K562 (cell line): ENCODE results near the gene COQ6. TPM values are rescaled to one million over a fixed set of nuclear protein-coding genes. Genes with fewer than 3 reads are reported as not detected.

ENCODE experiments used
- CREM ChIP-seq: IDR thresholded peaks from 2 replicates; pipeline ENCODE4 v1.6.1; 2014; ENCODE audit warnings: antibody characterized with exemption, low read depth
- FOXJ2 ChIP-seq: fragments of 200-800 bp; sonication (Bioruptor generic); IDR thresholded peaks from 2 replicates; pipeline ENCODE4 v1.6.1; 2016; ENCODE audit warnings: missing genetic modification characterization, missing compliant biosample characterization
- HNRNPLL ChIP-seq: fragments of 200-400 bp; formaldehyde crosslinking; IDR thresholded peaks from 2 replicates; pipeline ENCODE4 v1.6.1; 2017; ENCODE audit warnings: low read length, low read depth, mild to moderate bottlenecking; ENCODE audit not compliant: poor library complexity, severe bottlenecking
- MXI1 ChIP-seq: IDR thresholded peaks from 2 replicates; pipeline ENCODE4 v1.6.1; 2011; ENCODE audit warnings: low read depth, mild to moderate bottlenecking, improper control_type of control experiment, low read length
- NR2C1 ChIP-seq, 2 experiments: fragments of 450-650 bp; IDR thresholded peaks; 2 replicates each; pipeline ENCODE4 v1.6.1; 2017; ENCODE audit warnings: mild to moderate bottlenecking in 2 of 2, antibody characterized with exemption in 1 of 2, inconsistent platforms in 1 of 2, missing compliant biosample characterization in 1 of 2, missing genetic modification characterization in 1 of 2
- NR2C2 ChIP-seq, 2 experiments: fragments of 200-800 bp in 1 of 2; sonication (Bioruptor generic) in 1 of 2; sonication (generic) in 1 of 2; formaldehyde crosslinking in 1 of 2; IDR thresholded peaks; 2 replicates each; pipeline versions ENCODE4 v1.6.1 to v1.8.0; 2016 to 2022; ENCODE audit warnings: mild to moderate bottlenecking in 1 of 2, missing compliant biosample characterization in 1 of 2, missing genetic modification characterization in 1 of 2, missing genetic modification reagents in 1 of 2
- RCOR1 ChIP-seq, 2 experiments: IDR thresholded peaks; 2 replicates each; pipeline ENCODE4 v1.6.1; 2012; ENCODE audit warnings: low read depth in 2 of 2, low read length in 2 of 2, borderline replicate concordance in 1 of 2, improper control_type of control experiment in 1 of 2
- RREB1 ChIP-seq: fragments of 250-450 bp; sonication (Bioruptor Pico); IDR thresholded peaks from 2 replicates; pipeline ENCODE4 v1.4.0; 2020
- ZNF134 ChIP-seq: fragments of 250-450 bp; sonication (Bioruptor Pico); conservative IDR thresholded peaks from 2 replicates; pipeline ENCODE4 v1.4.0; 2020
- polyA plus RNA-seq, 8 experiments: library from polyadenylated mRNA; depleted of rRNA in 4 of 8; stranded (reverse) in 5 of 8; unstranded in 3 of 8; fragments of >200 nt; fragmentation: Nextera tagmentation in 2 of 8; fragmentation: Illumina TruSeq in 1 of 8; extraction: Ambion mirVana in 2 of 8; extraction: Trizol in 1 of 8; gene quantifications; 2 replicates each; pipeline versions ENCODE4 v1.2.1 to v1.2.3, GENCODE V29; 2011 to 2014; ENCODE audit warnings: inconsistent platforms in 1 of 8, missing spikeins in 1 of 8
- total RNA-seq, 7 experiments: library from RNA; depleted of rRNA in 6 of 7; stranded (reverse); fragments of >200 nt in 6 of 7; fragmentation: Illumina TruSeq in 2 of 7; extraction: Trizol in 2 of 7; gene quantifications; 2 replicates each; pipeline versions ENCODE4 v1.2.1 to v1.2.3, GENCODE V29; 2011 to 2021; ENCODE audit warnings: low replicate concordance in 1 of 7
- TF ChIP-seq, protein P1 (sequence below): fragments of 250-450 bp; sonication (Bioruptor Pico); IDR thresholded peaks from 2 replicates; pipeline ENCODE4 v1.5.1; 2021; ENCODE audit warnings: mild to moderate bottlenecking
- TF ChIP-seq, protein P2 (sequence below), 2 experiments: IDR thresholded peaks; 2 replicates each; pipeline ENCODE4 v1.6.1; 2012; ENCODE audit warnings: improper control_type of control experiment in 2 of 2, low read depth in 2 of 2, low read length in 2 of 2, borderline replicate concordance in 1 of 2

COQ6 gene
- total and polyA plus RNA-seq, 9 of the 15 experiments (the other 6 are each of a cell fraction or from before 2014, with no cell fraction given) = 4.3 to 29.0 (median 11.7) TPM

DNA sequence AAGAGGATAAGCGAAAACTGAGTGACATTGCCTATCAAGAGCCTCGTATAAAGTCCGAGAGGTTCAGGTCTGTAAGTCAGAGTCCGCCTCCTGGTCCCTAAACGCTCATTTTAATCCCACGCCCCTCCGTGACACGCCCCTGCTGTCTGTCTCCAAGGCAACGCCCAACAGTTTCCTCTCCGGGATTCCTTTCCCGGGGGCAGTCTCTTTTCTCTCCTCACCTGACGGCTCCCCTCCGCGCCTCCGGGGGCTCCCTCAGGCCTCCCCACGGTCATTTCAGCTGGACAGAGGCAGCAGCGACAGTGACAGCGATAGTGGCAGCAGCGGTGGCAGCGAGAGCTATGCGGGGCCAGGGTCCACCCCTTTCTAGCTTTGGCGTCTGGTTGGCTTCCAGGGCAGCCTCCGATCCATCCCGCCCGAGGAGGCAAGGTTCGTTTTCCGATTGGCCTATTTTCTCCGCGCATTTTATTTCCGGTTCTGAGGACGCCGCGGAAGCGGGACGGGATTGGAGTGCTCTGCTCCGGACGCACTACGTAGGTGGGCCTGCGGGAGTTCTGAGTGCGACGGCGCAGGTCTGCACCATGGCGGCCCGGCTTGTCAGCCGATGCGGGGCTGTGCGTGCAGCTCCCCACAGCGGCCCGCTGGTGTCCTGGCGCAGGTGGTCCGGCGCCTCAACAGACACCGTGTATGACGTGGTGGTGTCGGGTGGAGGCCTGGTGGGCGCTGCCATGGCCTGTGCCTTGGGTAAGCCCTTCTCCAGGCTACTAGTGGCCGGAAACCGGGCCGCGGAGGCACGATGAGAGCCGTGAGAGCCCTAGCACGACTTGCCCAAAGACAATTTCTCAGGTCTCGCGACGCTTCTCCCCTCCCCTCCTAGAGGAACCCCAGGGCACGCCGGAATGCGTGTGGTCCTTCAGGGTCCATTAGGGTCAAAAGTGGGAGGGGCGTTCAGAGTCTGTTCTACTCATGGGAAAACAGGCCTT is at the start of gene COQ6, which contains the start of gene FAM161B (continued):
- TF ChIP-seq RREB1 (CRISPR knock-in tag) (peak; percentile 52; the same call in 1 of the 2 replicates), CREM (peak; percentile 87), RCOR1 (IDR thresholded peaks at IDR 0.05; ENCODE audit: borderline replicate concordance in 1 of 2, low read depth in 2 of 2, low read length in 2 of 2) (peak in 1 of 2 experiments; percentile 34; a peak in 1 of 4 replicates), MXI1 (peak; percentile 69; the same call in 1 of the 2 replicates), NR2C1 (IDR thresholded peaks at IDR 0.05) (peak; percentile 92), NR2C1 (tag; IDR thresholded peaks at IDR 0.05) (peak; percentile 93), FOXJ2 (tag) (peak; percentile 43; the same call in 1 of the 2 replicates), NR2C2 (CRISPR knock-in tag; IDR thresholded peaks at IDR 0.05) (peak; percentile 70; the same call in 1 of the 2 replicates), NR2C2 (tag; IDR thresholded peaks at IDR 0.05) (peak; percentile 99), ZNF134 (no peak), HNRNPLL (peak; percentile 94)
- TF ChIP-seq, protein P1, sequence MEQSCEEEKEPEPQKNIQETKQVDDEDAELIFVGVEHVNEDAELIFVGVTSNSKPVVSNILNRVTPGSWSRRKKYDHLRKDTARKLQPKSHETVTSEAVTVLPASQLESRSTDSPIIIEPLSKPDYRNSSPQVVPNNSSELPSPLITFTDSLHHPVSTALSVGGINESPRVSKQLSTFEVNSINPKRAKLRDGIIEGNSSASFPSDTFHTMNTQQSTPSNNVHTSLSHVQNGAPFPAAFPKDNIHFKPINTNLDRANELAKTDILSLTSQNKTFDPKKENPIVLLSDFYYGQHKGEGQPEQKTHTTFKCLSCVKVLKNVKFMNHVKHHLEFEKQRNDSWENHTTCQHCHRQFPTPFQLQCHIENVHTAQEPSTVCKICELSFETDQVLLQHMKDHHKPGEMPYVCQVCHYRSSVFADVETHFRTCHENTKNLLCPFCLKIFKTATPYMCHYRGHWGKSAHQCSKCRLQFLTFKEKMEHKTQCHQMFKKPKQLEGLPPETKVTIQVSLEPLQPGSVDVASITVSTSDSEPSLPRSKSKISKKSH = no peak
- TF ChIP-seq, protein P2, sequence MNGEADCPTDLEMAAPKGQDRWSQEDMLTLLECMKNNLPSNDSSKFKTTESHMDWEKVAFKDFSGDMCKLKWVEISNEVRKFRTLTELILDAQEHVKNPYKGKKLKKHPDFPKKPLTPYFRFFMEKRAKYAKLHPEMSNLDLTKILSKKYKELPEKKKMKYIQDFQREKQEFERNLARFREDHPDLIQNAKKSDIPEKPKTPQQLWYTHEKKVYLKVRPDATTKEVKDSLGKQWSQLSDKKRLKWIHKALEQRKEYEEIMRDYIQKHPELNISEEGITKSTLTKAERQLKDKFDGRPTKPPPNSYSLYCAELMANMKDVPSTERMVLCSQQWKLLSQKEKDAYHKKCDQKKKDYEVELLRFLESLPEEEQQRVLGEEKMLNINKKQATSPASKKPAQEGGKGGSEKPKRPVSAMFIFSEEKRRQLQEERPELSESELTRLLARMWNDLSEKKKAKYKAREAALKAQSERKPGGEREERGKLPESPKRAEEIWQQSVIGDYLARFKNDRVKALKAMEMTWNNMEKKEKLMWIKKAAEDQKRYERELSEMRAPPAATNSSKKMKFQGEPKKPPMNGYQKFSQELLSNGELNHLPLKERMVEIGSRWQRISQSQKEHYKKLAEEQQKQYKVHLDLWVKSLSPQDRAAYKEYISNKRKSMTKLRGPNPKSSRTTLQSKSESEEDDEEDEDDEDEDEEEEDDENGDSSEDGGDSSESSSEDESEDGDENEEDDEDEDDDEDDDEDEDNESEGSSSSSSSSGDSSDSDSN (IDR thresholded peaks at IDR 0.05; ENCODE audit: borderline replicate concordance in 1 of 2, low read depth in 2 of 2, low read length in 2 of 2) = peak in 1 of 2 experiments; percentile 49; a peak in 1 of 4 replicates
